RWPE2 (cell line): ENCODE results near the gene CBR3.

Source experiments
- ATAC-seq: fragments of 200-7000 bp; cut with Tn5 transposase; 3 replicates; pipeline ENCODE4 v1.9.1; 2021; ENCODE audit warnings: low read depth
- DNase-seq: peaks from one replicate; pipeline ENCODE4 v3.0.0-alpha.2; 2020; ENCODE audit warnings: low spot score
- H3K27ac ChIP-seq: fragments of 450-650 bp; 2 replicates; pipeline ENCODE4 v1.5.1; 2017; ENCODE audit warnings: mild to moderate bottlenecking; ENCODE audit not compliant: poor library complexity, severe bottlenecking
- H3K27me3 ChIP-seq: fragments of 250-450 bp; sonication (Bioruptor Pico); 2 replicates; pipeline ENCODE4 v1.5.1; 2021; ENCODE audit warnings: mild to moderate bottlenecking, moderate library complexity; ENCODE audit not compliant: insufficient read depth, poor library complexity, severe bottlenecking
- H3K36me3 ChIP-seq: fragments of 250-450 bp; sonication (Bioruptor Pico); 2 replicates; pipeline ENCODE4 v1.5.1; 2020; ENCODE audit warnings: low read depth, mild to moderate bottlenecking, moderate library complexity
- H3K4me1 ChIP-seq: fragments of 250-450 bp; sonication (Bioruptor Pico); 2 replicates; pipeline ENCODE4 v1.5.1; 2021; ENCODE audit warnings: mild to moderate bottlenecking, moderate library complexity; ENCODE audit not compliant: insufficient read depth, poor library complexity, severe bottlenecking
- H3K4me3 ChIP-seq: fragments of 250-450 bp; sonication (Bioruptor Pico); 2 replicates; pipeline ENCODE4 v1.5.1; 2021; ENCODE audit warnings: mild to moderate bottlenecking, moderate library complexity; ENCODE audit not compliant: severe bottlenecking
- H3K9me3 ChIP-seq: fragments of 250-450 bp; sonication (Bioruptor Pico); 2 replicates; pipeline ENCODE4 v1.5.1; 2021; ENCODE audit warnings: mild to moderate bottlenecking, moderate library complexity; ENCODE audit not compliant: severe bottlenecking
- CTCF ChIP-seq: fragments of 450-650 bp; IDR thresholded peaks from one replicate; pipeline ENCODE4 v1.5.1; 2017; ENCODE audit warnings: mild to moderate bottlenecking, moderate library complexity; ENCODE audit not compliant: poor library complexity, severe bottlenecking

Gene CBR3

GRCh38 chr21:36188937-36189336 lies 54.1 kb downstream of the CBR3 start:
- H3K4me1 ChIP-seq = no peaks in the 10 kb centered on the region

GRCh38 chr21:36190736-36191135 lies 55.9 kb downstream of the CBR3 start:
- no peak for TF ChIP-seq CTCF
- Histone ChIP-seq H3K36me3 (no peaks in the 10 kb centered on the region), H3K27me3 (no peaks in the 10 kb centered on the region), H3K27ac (no peak overlapping the region), H3K4me3 (no peak overlapping the region), H3K9me3 (no peaks in the 10 kb centered on the region), H3K4me1 (no peaks in the 10 kb centered on the region)
- DNase-seq (no peak), ATAC-seq (no peak)

More at GRCh38 chr21:36188937-36189336, 54.1 kb downstream of the CBR3 start:
- no peak for TF ChIP-seq CTCF
- Histone ChIP-seq H3K27ac (no peak overlapping the region), H3K36me3 (no peaks in the 10 kb centered on the region), H3K4me3 (no peak overlapping the region), H3K27me3 (no peaks in the 10 kb centered on the region), H3K9me3 (no peaks in the 10 kb centered on the region)
- DNase-seq (no peak), ATAC-seq (no peak)

- no peak for TF ChIP-seq CTCF
- H3K4me3 ChIP-seq = no peak overlapping the region
- H3K9me3 ChIP-seq = no peaks in the 10 kb centered on the region
- no peak for DNase-seq
- peak; percentile 50 for ATAC-seq
- H3K27ac ChIP-seq = no peak overlapping the region
- H3K36me3 ChIP-seq = no peaks in the 10 kb centered on the region
- no peaks in the 10 kb centered on the region for H3K4me1 ChIP-seq
- H3K27me3 ChIP-seq = no peaks in the 10 kb centered on the region
These were observed 58.3 kb downstream of the CBR3 start for GRCh38 chr21:36193200-36193599.

GRCh38 chr21:36194024-36194423 lies 59.1 kb downstream of the CBR3 start:
- no peak for ATAC-seq

GRCh38 chr21:36195613-36196012 lies 60.7 kb downstream of the CBR3 start:
- Histone ChIP-seq H3K9me3 (no peaks in the 10 kb centered on the region), H3K4me1 (no peaks in the 10 kb centered on the region), H3K4me3 (no peak overlapping the region), H3K27ac (no peak overlapping the region), H3K27me3 (no peaks in the 10 kb centered on the region), H3K36me3 (no peaks in the 10 kb centered on the region)
- no peak for TF ChIP-seq CTCF
- no peak for DNase-seq
- ATAC-seq = no peak

More at GRCh38 chr21:36194024-36194423, 59.1 kb downstream of the CBR3 start:
- no peaks in the 10 kb centered on the region for H3K27me3 ChIP-seq
- TF ChIP-seq CTCF = no peak
- no peak overlapping the region for H3K4me3 ChIP-seq
- no peaks in the 10 kb centered on the region for H3K36me3 ChIP-seq
- no peak overlapping the region for H3K27ac ChIP-seq
- no peak for DNase-seq
- H3K9me3 ChIP-seq = no peaks in the 10 kb centered on the region
- no peaks in the 10 kb centered on the region for H3K4me1 ChIP-seq
